A549 (cell line): Measurements from ENCODE around the gene PPARA. TPM values are rescaled to one million over a fixed set of nuclear protein-coding genes. Genes with fewer than 3 reads are reported as not detected.

Source experiments
- ATAC-seq, 2 experiments: fragments of 200-7000 bp in 1 of 2; fragments of >200 bp in 1 of 2; cut with Nextera tagmentation in 1 of 2; cut with Tn5 transposase in 1 of 2; 3 replicates each; pipeline versions ENCODE4 v1.8.0 to v1.9.1; 2018 to 2020; ENCODE audit warnings: mild to moderate bottlenecking in 1 of 2, moderate library complexity in 1 of 2
- CTCF ChIA-PET: fragments of 300-600 bp; sonication (Branson Sonifier 250); formaldehyde crosslinking; extraction: SDS; loops from one replicate; lab custom pipeline; 2021; ENCODE audit warnings: antibody characterized with exemption, inconsistent platforms; lab: Yijun Ruan, JAX
- POLR2A ChIA-PET: fragments of 350-600 bp; formaldehyde crosslinking; extraction: SDS; loops from one replicate; lab custom pipeline; 2021; ENCODE audit warnings: antibody characterized with exemption, inconsistent platforms; lab: Yijun Ruan, JAX
- DNase-seq, 2 experiments: peaks; one replicate each; pipeline versions ENCODE4 v3.0.0 to v3.0.0-alpha.2; 2011 to 2016; ENCODE audit warnings: low read depth in 1 of 2, low spot score in 1 of 2
- FAIRE-seq: peaks from 2 replicates; lab custom pipeline; 2011; peaks lifted over from hg19 to GRCh38; lab: Jason Lieb, UNC
- H3K27ac ChIP-seq, 2 experiments: fragments of >200 bp; sonication (Bioruptor Twin); formaldehyde crosslinking; 3 replicates each; pipeline ENCODE4 v1.5.1; 2016 to 2017
- H3K4me1 ChIP-seq: fragments of >200 bp; sonication (Bioruptor Twin); formaldehyde crosslinking; 3 replicates; pipeline ENCODE4 v1.6.1; 2016
- H3K4me2 ChIP-seq: fragments of >200 bp; sonication (Bioruptor Twin); formaldehyde crosslinking; 3 replicates; pipeline ENCODE4 v1.6.1; 2016
- H3K4me3 ChIP-seq: fragments of >200 bp; sonication (Bioruptor Twin); formaldehyde crosslinking; 3 replicates; pipeline ENCODE4 v1.5.1; 2016
- H3K9me3 ChIP-seq: fragments of >200 bp; sonication (Bioruptor Twin); formaldehyde crosslinking; 3 replicates; pipeline ENCODE4 v1.6.1; 2016
- BCL3 ChIP-seq: fragments of >200 bp; sonication (Bioruptor Twin); formaldehyde crosslinking; IDR thresholded peaks from 3 replicates; pipeline ENCODE4 v1.6.1; 2016
- BHLHE40 ChIP-seq: IDR thresholded peaks from 2 replicates; pipeline ENCODE4 v1.6.1; 2012; ENCODE audit warnings: low read depth, low read length, inconsistent platforms
- CHD2 ChIP-seq: fragments of 150-350 bp; IDR thresholded peaks from 2 replicates; pipeline ENCODE4 v1.6.1; 2014; ENCODE audit warnings: low read length; ENCODE audit not compliant: partially characterized antibody
- CHD4 ChIP-seq: fragments of 200-600 bp; sonication (generic); IDR thresholded peaks from 2 replicates; pipeline ENCODE4 v1.6.1; 2016; ENCODE audit warnings: antibody characterized with exemption, mild to moderate bottlenecking, borderline replicate concordance
- CTCF ChIP-seq: fragments of >200 bp; sonication (Bioruptor Twin); formaldehyde crosslinking; IDR thresholded peaks from 3 replicates; pipeline ENCODE4 v1.5.1; 2016
- EHMT2 ChIP-seq: fragments of 200-600 bp; sonication (generic); IDR thresholded peaks from 2 replicates; pipeline ENCODE4 v1.6.1; 2016; ENCODE audit warnings: antibody characterized with exemption, low read depth, mild to moderate bottlenecking, moderate library complexity
- EP300 ChIP-seq, 2 experiments: fragments of >200 bp; sonication (Bioruptor Twin); formaldehyde crosslinking; IDR thresholded peaks; 2 replicates in 1 of 2; 3 replicates in 1 of 2; pipeline ENCODE4 v1.6.1; 2016 to 2017
- ESRRA ChIP-seq: fragments of 150-350 bp; IDR thresholded peaks from 2 replicates; pipeline ENCODE4 v1.6.1; 2014; ENCODE audit warnings: mild to moderate bottlenecking, low read length, borderline replicate concordance
- FOXS1 ChIP-seq: fragments of 250-450 bp; sonication (Bioruptor Pico); IDR thresholded peaks from 2 replicates; pipeline ENCODE4 v1.5.0; 2020; ENCODE audit warnings: mild to moderate bottlenecking, moderate library complexity
- GATA3 ChIP-seq: IDR thresholded peaks from 2 replicates; pipeline ENCODE4 v1.6.1; 2012; ENCODE audit warnings: borderline replicate concordance
- HES2 ChIP-seq: fragments of >200 bp; sonication (Bioruptor Twin); formaldehyde crosslinking; IDR thresholded peaks from 2 replicates; pipeline ENCODE4 v1.6.1; 2016
- HEYL ChIP-seq: fragments of 250-450 bp; sonication (Bioruptor Pico); IDR thresholded peaks from 2 replicates; pipeline ENCODE4 v1.8.0; 2021; ENCODE audit warnings: mild to moderate bottlenecking, moderate library complexity
- HMGXB4 ChIP-seq: fragments of 250-450 bp; sonication (Bioruptor Pico); IDR thresholded peaks from 2 replicates; pipeline ENCODE4 v1.5.0; 2021; ENCODE audit warnings: mild to moderate bottlenecking, moderate library complexity, borderline replicate concordance
- HOXB13 ChIP-seq: fragments of 250-450 bp; sonication (Bioruptor Pico); IDR thresholded peaks from 2 replicates; pipeline ENCODE4 v1.5.0; 2020; ENCODE audit warnings: low read depth, mild to moderate bottlenecking, moderate library complexity
- MAX ChIP-seq: IDR thresholded peaks from 2 replicates; pipeline ENCODE4 v1.6.1; 2012
- NR3C1 ChIP-seq: fragments of >200 bp; sonication (Bioruptor Twin); formaldehyde crosslinking; IDR thresholded peaks from 3 replicates; pipeline ENCODE4 v1.6.1; 2017
- PHF8 ChIP-seq: fragments of 200-600 bp; sonication (generic); IDR thresholded peaks from 2 replicates; pipeline ENCODE4 v1.6.1; 2016; ENCODE audit warnings: low read depth, mild to moderate bottlenecking, antibody characterized with exemption, moderate library complexity, borderline replicate concordance
- REST ChIP-seq: fragments of 200-600 bp; sonication (generic); IDR thresholded peaks from 2 replicates; pipeline ENCODE4 v1.6.1; 2016; ENCODE audit warnings: antibody characterized with exemption, mild to moderate bottlenecking, moderate library complexity
- RFX5 ChIP-seq: fragments of 450-650 bp; IDR thresholded peaks from 2 replicates; pipeline ENCODE4 v1.7.1; 2014; ENCODE audit warnings: antibody characterized with exemption, mild to moderate bottlenecking, moderate library complexity
- RNF2 ChIP-seq: fragments of 200-600 bp; sonication (generic); IDR thresholded peaks from 2 replicates; pipeline ENCODE4 v1.6.1; 2016; ENCODE audit warnings: low read depth, mild to moderate bottlenecking, antibody characterized with exemption, moderate library complexity, borderline replicate concordance
- SMC3 ChIP-seq: fragments of >200 bp; sonication (Bioruptor Twin); formaldehyde crosslinking; IDR thresholded peaks from 3 replicates; pipeline ENCODE4 v1.6.1; 2018; ENCODE audit warnings: inconsistent platforms
- TFCP2L1 ChIP-seq: fragments of 250-450 bp; sonication (Bioruptor Pico); IDR thresholded peaks from 2 replicates; pipeline ENCODE4 v1.5.0; 2021; ENCODE audit warnings: mild to moderate bottlenecking
- TP53 ChIP-seq: fragments of 250-450 bp; sonication (Bioruptor Pico); IDR thresholded peaks from 2 replicates; pipeline ENCODE4 v1.5.0; 2021; ENCODE audit warnings: mild to moderate bottlenecking, moderate library complexity
- WGBS: methylation state at CpG from one replicate; pipeline ENCODE4 v1.1.6; 2017; ENCODE audit errors: missing lambda C conversion rate; 5-methylcytosine and 5-hydroxymethylcytosine counted together
- polyA plus RNA-seq, 4 experiments: library from polyadenylated mRNA; depleted of rRNA in 3 of 4; stranded (reverse); fragments of >200 nt; fragmentation: RNase III in 1 of 4; extraction: RNeasy Plus Mini Kit Qiagen cat#74134 plus additional on column Dnase treatment in 1 of 4; gene quantifications; 2 replicates in 3 of 4; 3 replicates in 1 of 4; pipeline ENCODE4 v1.2.3, GENCODE V29; 2011 to 2017

Gene PPARA
- polyA plus RNA-seq, 2 of the 4 experiments (the other 2 are of a cell fraction), result 2.6 to 2.8 TPM

- H3K27ac ChIP-seq, result peak overlapping the region in 1 of 2 experiments; percentile 37; a peak in 1 of 6 replicates
- CTCF ChIA-PET, result interaction anchor here (1.4 to 10.7 kb wide), 6 partner anchors 9 to 194 kb away, joined by 3 to 272 read pairs (median 56); no protein-coding TSS in a partner anchor
- peaks cover 23% of the 10 kb centered on the region for H3K4me1 ChIP-seq
- 72% methylated on average over 12 of the region's 23 CpGs for WGBS
- H3K4me3 ChIP-seq, result no peak overlapping the region
- ATAC-seq, result no peak
- peak in 1 of 2 experiments; percentile 12 for DNase-seq
- FAIRE-seq, result no peak
- no peak for TF ChIP-seq RFX5
- no peak for TF ChIP-seq TP53 (CRISPR knock-in tag)
- no peak for TF ChIP-seq NR3C1
- TF ChIP-seq TFCP2L1 (CRISPR knock-in tag), result no peak
- TF ChIP-seq EP300 (IDR thresholded peaks at IDR 0.05), result no peak
- TF ChIP-seq GATA3, result no peak
- no peak for TF ChIP-seq FOXS1
- TF ChIP-seq RNF2, result no peak
- no peak for TF ChIP-seq HMGXB4 (CRISPR knock-in tag)
- TF ChIP-seq CHD4, result no peak
- no peak for TF ChIP-seq MAX
- TF ChIP-seq HEYL (CRISPR knock-in tag), result no peak
- TF ChIP-seq, all 56 proteins: peak for 0
- Histone ChIP-seq H3K9me3 (no peaks in the 10 kb centered on the region), H3K4me2 (no peak overlapping the region)
- POLR2A ChIA-PET, result no interaction called here
These were observed 30.5 kb upstream of the PPARA start for GRCh38 chr22:46119729-46120419.

- ATAC-seq (no peak), FAIRE-seq (no peak), DNase-seq (no peak)
- no peak overlapping the region for H3K4me3 ChIP-seq
- no peak for TF ChIP-seq SMC3
- no peak for TF ChIP-seq BCL3
- TF ChIP-seq ESRRA, result no peak
- TF ChIP-seq HOXB13 (CRISPR knock-in tag), result no peak
- no peak for TF ChIP-seq PHF8
- no peak for TF ChIP-seq CTCF
- TF ChIP-seq EHMT2, result no peak
- no peak for TF ChIP-seq REST
- TF ChIP-seq HES2, result no peak
- TF ChIP-seq BHLHE40, result no peak
- no peak for TF ChIP-seq CHD2
- TF ChIP-seq GATA3, result no peak
- H3K4me1 ChIP-seq, result peaks cover 18% of the 10 kb centered on the region
- ChIA-PET CTCF (interaction anchor here (1.4 to 10.7 kb wide), 6 partner anchors 9 to 193 kb away, joined by 3 to 272 read pairs (median 56); no protein-coding TSS in a partner anchor), POLR2A (no interaction called here)
- WGBS, result 89% methylated on average over 6 of the region's 7 CpGs
- H3K9me3 ChIP-seq, result no peaks in the 10 kb centered on the region
- H3K4me2 ChIP-seq, result no peak overlapping the region
- no peak overlapping the region for H3K27ac ChIP-seq
These were observed 29.9 kb upstream of the PPARA start for GRCh38 chr22:46120420-46120737.
